Loucy (cell line): Measurements from ENCODE around the gene TNS2.

Experiments used
- EZH2phosphoT487 ChIP-seq: fragments of 200-600 bp; IDR thresholded peaks from 2 replicates; pipeline ENCODE4 v1.6.1; 2018; ENCODE audit warnings: antibody characterized with exemption, mild to moderate bottlenecking, moderate library complexity, borderline replicate concordance
- TF ChIP-seq, protein P1 (sequence below): fragments of 200-600 bp; sonication (generic); conservative IDR thresholded peaks from 2 replicates; pipeline ENCODE4 v1.5.1; 2014; ENCODE audit warnings: mild to moderate bottlenecking, antibody characterized with exemption, low read length

DNA sequence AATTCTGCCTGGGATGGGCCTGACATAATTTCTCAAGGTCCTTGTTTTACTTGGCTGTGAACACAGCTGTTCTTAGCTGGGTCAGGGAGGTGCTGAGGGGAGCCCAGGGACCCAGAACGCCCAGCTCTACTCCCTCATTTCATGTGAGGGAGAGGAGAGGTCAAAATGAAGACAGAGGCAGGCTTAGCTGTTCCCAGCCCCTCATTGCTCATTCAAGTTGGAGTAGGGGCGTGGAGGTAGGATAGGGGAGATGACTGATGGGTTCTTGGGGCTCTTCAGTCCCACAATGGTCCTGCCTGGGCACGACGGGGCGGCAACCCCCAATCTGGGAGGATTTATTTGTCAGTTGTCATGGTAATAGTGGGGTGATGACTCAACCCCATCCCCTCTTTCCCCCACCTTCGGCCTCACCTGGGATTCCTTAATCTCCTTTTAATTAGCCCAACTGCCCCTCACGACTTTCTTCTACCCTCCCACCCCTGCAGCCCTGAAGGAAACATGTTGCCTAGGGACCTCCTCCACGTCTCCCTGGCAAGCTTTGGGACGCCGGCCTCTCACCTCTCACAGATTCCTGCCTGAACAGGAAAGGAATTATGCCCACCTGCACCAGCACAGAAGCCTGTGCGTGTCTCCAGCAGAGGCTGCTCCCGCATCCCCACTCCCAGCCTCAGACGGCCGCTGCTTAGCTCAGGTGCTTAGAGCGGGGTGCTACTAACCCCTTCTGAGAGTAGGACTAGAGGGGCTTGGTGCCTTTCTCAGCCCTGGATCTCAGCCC, 19.1 kb downstream of the TNS2 start:
- TF ChIP-seq, protein P1, sequence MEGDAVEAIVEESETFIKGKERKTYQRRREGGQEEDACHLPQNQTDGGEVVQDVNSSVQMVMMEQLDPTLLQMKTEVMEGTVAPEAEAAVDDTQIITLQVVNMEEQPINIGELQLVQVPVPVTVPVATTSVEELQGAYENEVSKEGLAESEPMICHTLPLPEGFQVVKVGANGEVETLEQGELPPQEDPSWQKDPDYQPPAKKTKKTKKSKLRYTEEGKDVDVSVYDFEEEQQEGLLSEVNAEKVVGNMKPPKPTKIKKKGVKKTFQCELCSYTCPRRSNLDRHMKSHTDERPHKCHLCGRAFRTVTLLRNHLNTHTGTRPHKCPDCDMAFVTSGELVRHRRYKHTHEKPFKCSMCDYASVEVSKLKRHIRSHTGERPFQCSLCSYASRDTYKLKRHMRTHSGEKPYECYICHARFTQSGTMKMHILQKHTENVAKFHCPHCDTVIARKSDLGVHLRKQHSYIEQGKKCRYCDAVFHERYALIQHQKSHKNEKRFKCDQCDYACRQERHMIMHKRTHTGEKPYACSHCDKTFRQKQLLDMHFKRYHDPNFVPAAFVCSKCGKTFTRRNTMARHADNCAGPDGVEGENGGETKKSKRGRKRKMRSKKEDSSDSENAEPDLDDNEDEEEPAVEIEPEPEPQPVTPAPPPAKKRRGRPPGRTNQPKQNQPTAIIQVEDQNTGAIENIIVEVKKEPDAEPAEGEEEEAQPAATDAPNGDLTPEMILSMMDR: no peak
- no peak for TF ChIP-seq EZH2phosphoT487
